ENCODE data around the gene MAN2A2. TPM values are rescaled to one million over a fixed set of nuclear protein-coding genes. Genes with fewer than 3 reads are reported as not detected.

The MAN2A2 gene
- total and polyA plus RNA-seq, 9 of the 15 experiments (the other 6 are each of a cell fraction or from before 2014, with no cell fraction given), result 7.3 to 151 (median 43.4) TPM

- no peak for TF ChIP-seq XRCC4 (IDR thresholded peaks at IDR 0.05; ENCODE audit: extremely low read depth, insufficient read depth, insufficient read length)
- TF ChIP-seq, protein P1, sequence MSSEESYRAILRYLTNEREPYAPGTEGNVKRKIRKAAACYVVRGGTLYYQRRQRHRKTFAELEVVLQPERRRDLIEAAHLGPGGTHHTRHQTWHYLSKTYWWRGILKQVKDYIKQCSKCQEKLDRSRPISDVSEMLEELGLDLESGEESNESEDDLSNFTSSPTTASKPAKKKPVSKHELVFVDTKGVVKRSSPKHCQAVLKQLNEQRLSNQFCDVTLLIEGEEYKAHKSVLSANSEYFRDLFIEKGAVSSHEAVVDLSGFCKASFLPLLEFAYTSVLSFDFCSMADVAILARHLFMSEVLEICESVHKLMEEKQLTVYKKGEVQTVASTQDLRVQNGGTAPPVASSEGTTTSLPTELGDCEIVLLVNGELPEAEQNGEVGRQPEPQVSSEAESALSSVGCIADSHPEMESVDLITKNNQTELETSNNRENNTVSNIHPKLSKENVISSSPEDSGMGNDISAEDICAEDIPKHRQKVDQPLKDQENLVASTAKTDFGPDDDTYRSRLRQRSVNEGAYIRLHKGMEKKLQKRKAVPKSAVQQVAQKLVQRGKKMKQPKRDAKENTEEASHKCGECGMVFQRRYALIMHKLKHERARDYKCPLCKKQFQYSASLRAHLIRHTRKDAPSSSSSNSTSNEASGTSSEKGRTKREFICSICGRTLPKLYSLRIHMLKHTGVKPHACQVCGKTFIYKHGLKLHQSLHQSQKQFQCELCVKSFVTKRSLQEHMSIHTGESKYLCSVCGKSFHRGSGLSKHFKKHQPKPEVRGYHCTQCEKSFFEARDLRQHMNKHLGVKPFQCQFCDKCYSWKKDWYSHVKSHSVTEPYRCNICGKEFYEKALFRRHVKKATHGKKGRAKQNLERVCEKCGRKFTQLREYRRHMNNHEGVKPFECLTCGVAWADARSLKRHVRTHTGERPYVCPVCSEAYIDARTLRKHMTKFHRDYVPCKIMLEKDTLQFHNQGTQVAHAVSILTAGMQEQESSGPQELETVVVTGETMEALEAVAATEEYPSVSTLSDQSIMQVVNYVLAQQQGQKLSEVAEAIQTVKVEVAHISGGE (CRISPR knock-in tag; IDR thresholded peaks at IDR 0.05), result no peak
- peak; percentile 16; the same call in 1 of the 2 replicates for TF ChIP-seq MIER1 (IDR thresholded peaks at IDR 0.05; ENCODE audit: low read depth)
Observed at GRCh38 chr15:90929246-90930019, 26.3 kb downstream of the MAN2A2 start (continued).
